ENCODE data around the gene NKPD1. TPM values are rescaled to one million over a fixed set of nuclear protein-coding genes. Genes with fewer than 3 reads are reported as not detected.

Gene NKPD1
- polyA plus RNA-seq, 1 of the 3 experiments (the other 2 are of a cell fraction): 0.12 TPM

DNA sequence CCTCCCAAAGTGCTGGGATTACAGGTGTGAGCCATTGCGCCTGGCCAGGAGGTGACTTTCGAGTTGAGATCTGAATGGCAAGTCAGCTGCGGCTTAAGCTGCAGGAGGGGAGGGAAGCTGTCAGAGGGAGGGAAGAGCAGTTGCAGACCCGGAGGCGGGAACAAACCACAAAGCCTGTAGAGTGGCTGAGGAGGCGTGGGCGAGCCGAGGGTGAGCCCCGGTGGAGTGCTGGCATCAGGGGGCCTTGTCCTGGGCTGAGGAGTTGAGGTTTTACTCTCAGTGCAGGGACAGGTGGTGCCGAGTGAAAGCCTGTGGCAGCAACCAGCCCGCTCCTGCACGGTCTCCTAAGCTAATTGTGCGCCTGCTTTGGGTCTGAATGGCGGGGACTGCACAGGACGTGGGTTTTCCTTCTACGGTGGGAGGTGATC, 43.6 kb downstream of the NKPD1 start:
- ChIA-PET POLR2A (no interaction called here), CTCF (no interaction called here)
- Histone ChIP-seq H2AFZ (ENCODE audit: low read depth) (no peak overlapping the region), H3K27ac (ENCODE audit: low read depth in 2 of 2, low read length in 1 of 2) (no peak overlapping the region), H3K9me2 (no peaks in the 10 kb centered on the region), H3K4me1 (ENCODE audit: control insufficient read depth in 1 of 2, insufficient read depth in 2 of 2, low read depth in 1 of 2, low read length in 1 of 2) (peaks cover 0 to 7% of the 10 kb centered on the region in 2 experiments; a peak in 1 of 4 replicates), H3K27me3 (ENCODE audit: insufficient read depth) (no peaks in the 10 kb centered on the region), H3K9ac (no peak overlapping the region), H3K79me2 (ENCODE audit: insufficient read depth) (peaks cover 89% of the 10 kb centered on the region), H3F3A (replicated peaks; ENCODE audit: insufficient read depth) (no peaks in the 10 kb centered on the region), H3K9me3 (no peaks in the 10 kb centered on the region), H3K4me3 (ENCODE audit: low read depth in 2 of 2, low read length in 1 of 2) (no peak overlapping the region), H3K36me3 (replicated peaks in 1 of 2; ENCODE audit: control insufficient read depth in 1 of 2, insufficient read depth in 2 of 2, low read length in 1 of 2) (no peaks in the 10 kb centered on the region), H3K4me2 (no peak overlapping the region), H4K20me1 (ENCODE audit: insufficient read depth) (peaks cover 96% of the 10 kb centered on the region)
- WGBS (ENCODE audit: low lambda C conversion rate): 88% methylated on average over 16 of the region's 16 CpGs
- DNase-seq: no peak
- TF ChIP-seq TCF12 (IDR thresholded peaks at IDR 0.05) (no peak), CTCF (IDR thresholded peaks at IDR 0.05) (no peak), RXRA (IDR thresholded peaks at IDR 0.05; ENCODE audit: borderline replicate concordance, low read depth) (no peak), FOXM1 (IDR thresholded peaks at IDR 0.05; ENCODE audit: low read depth) (no peak), RAD21 (IDR thresholded peaks at IDR 0.05; ENCODE audit: low read length) (no peak), MEF2A (IDR thresholded peaks at IDR 0.05; ENCODE audit: borderline replicate concordance, low read depth) (no peak), CHD2 (IDR thresholded peaks at IDR 0.05; ENCODE audit: low read length, partially characterized antibody) (no peak), TAF1 (IDR thresholded peaks at IDR 0.05; ENCODE audit: borderline replicate concordance, low read depth, low read length) (no peak), EP300 (IDR thresholded peaks at IDR 0.05; ENCODE audit: borderline replicate concordance in 1 of 2, low read depth in 1 of 2, low read length in 1 of 2) (no peak), SIN3A (IDR thresholded peaks at IDR 0.05; ENCODE audit: borderline replicate concordance, low read depth, low read length) (no peak), SMC3 (IDR thresholded peaks at IDR 0.05; ENCODE audit: low read depth, low read length) (no peak), RFX5 (IDR thresholded peaks at IDR 0.05; ENCODE audit: low read length) (no peak), JUND (IDR thresholded peaks at IDR 0.05) (no peak)
- TF ChIP-seq, protein P1, sequence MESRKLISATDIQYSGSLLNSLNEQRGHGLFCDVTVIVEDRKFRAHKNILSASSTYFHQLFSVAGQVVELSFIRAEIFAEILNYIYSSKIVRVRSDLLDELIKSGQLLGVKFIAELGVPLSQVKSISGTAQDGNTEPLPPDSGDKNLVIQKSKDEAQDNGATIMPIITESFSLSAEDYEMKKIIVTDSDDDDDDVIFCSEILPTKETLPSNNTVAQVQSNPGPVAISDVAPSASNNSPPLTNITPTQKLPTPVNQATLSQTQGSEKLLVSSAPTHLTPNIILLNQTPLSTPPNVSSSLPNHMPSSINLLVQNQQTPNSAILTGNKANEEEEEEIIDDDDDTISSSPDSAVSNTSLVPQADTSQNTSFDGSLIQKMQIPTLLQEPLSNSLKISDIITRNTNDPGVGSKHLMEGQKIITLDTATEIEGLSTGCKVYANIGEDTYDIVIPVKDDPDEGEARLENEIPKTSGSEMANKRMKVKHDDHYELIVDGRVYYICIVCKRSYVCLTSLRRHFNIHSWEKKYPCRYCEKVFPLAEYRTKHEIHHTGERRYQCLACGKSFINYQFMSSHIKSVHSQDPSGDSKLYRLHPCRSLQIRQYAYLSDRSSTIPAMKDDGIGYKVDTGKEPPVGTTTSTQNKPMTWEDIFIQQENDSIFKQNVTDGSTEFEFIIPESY (IDR thresholded peaks at IDR 0.05; ENCODE audit: borderline replicate concordance, low read depth): no peak
